GM21619 (cell line): ENCODE data around the gene TBL1XR1.

ENCODE experiments used
- ATAC-seq: cut with Tn5 transposase; IDR thresholded peaks from one replicate; pipeline ENCODE4 v1.9.1; 2021; ENCODE audit not compliant: unreplicated experiment

TBL1XR1 gene

DNA sequence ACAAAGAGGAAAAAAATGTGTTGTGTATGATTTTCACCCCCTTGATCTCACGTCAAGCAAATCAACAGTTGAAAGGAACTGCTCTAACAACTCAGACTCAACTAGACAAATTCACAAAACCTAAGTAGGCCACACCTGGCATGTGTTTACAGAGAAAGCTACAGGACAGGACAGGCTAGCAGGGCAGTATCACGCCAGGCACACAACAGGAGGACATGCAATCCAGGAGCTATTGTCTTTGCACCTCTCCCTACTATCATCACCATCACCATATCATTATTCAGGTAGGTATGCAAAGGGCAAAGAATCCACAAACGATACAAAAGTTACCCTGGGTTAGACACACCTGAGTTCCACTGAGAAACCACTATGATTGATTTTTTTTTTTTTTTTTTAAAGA, 86.4 kb downstream of the TBL1XR1 start:
- no peak for ATAC-seq

DNA sequence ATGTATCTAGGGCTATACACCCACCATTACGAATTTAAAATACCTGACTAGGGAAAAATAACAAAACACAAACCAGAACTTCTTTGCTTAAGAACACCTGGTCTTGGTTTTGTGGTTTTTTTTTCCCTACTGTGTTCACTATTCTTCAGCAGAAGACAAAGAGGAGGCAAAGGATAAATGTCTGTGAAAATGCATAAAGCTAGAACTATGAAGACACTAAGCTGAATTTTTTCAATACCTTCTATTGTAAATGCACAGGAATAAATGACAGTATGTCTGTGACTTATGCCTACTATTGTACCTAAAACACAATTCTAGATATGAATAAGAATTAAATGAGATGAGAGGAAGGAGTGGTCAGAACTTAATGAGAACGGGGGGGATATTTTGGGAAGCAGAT, 86.9 kb downstream of the TBL1XR1 start:
- ATAC-seq, result no peak

DNA sequence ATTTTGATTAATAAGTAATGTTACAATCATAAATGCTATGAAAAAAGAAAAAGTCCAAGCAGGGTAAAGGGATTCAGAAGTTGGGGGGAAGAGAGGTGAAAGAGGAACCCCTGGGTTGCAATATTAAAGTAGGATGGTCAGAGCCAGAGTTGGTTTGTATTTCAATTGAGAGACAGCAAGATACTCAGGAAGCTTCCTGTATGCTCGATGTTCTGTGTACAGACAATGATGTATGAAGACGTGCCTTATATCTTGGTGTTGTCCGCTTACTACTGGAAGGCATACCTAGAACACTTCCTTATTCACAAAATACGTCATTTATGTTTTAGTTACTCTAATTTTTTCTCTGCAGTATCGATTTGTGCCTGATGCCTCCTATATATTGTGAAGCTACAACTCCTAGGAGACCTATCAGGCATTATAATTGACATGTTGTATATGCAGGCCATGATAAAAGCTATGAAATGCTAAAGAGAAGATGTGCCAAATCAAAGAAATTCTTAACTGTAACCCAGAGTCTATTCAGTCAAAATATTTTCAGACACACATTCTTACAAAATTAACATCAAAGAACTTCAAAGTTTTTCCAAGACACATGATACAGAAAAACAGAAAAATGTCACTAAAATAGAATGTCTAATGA, 87.5 kb downstream of the TBL1XR1 start:
- ATAC-seq, result peak; percentile 43

DNA sequence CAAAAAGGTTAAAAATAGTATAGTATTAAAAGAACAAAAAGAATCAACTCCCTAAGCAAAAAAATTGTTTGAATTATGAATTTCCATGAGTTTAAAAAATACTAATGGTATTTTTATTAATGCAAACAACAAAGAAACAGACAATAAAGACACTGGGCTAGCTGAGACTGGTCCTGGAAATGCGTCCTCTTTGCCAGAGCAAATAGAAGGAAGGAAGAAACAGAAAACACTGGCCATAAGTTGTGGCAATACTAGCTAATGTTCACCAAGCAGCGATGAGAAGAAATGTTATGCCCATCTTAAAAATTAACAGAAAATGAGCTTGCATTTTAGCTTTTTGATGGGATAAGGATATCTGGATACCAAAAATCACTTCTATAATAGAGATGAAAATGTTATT, 88.6 kb downstream of the TBL1XR1 start:
- no peak for ATAC-seq

DNA sequence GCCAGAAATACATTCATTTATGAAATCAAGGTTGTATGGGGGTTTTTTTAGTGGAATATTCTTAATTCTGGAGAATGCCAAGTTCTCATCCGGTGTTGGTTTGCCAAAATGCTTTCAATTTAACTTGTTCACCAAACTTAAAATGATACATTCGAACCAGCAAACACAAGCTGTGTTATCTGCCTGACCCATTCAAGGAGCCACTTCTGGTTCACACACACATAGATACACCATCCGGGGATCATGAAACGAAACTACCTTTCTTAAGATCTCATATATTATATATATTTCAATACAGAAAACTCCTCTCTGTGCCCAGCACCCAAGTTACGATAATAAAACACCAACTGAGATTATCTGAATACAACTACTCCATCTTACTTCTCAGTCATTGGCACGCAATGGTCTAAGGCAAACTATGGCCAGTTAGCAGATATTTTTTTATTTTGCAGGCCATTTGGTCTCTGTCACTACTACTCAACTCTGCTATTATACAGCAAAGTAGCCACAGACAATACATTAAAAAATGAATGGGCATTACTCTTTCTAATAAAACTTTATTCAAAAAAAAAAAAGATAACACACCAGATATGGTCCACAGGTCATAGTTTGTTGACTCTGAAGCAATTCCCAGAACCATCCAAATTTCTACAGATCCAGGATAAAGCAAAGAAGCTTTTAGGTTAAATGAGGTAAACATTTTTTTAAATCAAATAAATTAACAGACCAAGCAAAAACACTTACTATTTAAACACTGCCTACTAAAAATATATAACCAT, 89.6 kb downstream of the TBL1XR1 start:
- no peak for ATAC-seq

DNA sequence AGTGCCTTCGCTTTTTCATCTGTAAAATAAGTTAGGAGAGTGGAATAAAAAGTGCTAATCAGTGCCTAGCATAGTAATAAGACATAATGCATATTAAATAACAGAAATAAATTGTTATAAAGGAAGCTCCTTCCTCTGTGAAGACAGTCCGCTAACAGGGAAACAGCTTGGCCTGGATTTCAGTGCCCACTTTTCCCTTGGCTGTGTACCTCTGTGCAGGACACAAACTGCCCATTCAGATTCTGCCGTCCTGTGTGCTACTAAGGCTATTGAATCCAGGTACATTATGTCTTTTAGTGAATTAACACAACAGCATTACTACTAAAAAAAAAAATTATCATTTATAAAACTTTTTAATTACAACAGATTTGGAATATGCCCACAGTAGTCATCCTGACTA, 90.7 kb downstream of the TBL1XR1 start:
- ATAC-seq, result no peak

DNA sequence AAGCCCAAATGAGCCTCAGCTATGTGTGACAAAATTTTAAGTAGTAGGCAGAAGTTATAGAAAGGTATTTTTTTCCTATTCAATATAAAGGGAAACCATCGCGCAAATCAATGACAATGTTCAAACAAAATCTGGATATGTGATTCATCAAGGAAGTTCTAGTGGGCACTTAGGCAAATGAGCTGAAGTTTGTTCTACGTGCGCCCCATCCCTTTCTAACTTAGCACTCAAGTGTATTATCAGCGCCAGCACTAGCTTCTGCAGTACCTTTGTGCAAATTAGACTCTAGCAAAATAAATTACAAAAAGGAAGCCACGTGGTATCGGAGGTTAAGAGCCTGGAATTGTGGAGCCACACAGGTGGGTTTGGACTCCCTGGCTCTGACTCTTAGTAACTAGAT, 91.1 kb downstream of the TBL1XR1 start:
- peak; percentile 55 for ATAC-seq

DNA sequence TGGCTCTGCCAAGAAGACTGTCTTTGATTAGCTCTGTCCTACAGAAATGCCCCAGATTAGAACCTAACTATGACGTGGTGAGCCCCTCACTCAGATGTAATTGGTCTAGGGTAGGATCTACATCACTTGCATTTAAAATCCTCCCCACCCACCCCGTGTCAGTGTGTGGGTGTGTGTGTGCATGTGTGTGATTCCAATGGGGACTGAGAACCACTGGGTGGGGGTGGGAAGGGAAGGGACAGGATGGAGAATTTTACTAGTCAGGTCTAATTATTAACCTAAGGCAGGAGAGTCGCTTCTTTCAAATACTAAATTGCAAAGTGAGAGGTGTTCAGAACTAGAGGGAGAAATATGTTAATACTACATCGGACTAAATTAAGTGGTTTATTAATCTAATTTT, 91.7 kb downstream of the TBL1XR1 start:
- no peak for ATAC-seq

DNA sequence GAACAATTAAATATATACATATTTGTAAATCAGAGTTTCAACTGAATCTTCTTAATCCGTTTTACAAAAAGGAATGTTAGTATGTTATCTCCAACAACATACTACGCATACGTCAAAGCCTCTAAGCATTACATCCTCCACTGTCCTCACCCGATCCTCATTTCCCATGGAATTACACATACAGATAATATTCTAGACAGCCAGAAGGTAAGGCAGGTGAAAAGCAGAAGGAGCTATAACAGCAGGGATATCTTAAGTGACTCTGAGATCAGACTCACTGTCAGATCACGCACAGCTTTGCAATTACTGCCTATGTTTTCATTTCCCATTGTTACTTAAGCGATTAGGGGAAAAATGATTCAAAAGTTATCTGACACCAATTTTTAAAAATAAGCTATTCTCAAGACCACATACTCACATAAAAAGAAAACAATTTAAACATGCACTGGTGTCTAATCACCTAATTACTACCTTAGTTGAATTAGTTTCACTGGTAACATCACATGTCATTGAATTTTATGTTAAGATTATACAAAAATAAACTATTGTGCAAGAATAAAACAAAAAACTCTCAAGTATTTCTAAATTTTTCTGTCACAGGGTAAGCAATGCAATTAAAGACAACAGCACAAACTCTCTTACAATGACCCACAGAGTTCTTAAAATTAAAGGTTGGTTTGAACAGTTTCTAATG, 92.8 kb downstream of the TBL1XR1 start:
- ATAC-seq, result no peak

DNA sequence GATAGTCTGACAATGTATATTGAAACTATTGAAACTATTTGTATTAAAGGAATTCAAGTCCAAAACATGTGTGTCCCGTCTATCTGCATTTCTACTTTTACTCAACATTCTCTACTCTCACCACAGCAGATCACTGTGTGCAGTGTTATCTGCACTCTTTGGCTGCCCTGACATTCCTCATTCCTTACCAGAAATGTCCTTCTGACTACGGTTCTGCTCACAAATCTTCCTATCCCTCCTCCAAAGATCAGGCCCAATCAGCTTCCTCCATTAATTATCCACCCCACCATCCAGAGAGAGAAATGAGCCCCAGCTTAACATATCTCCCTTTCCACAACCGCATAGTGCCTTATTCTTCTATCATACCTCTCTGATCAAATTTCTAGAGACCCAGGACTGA, 94.7 kb downstream of the TBL1XR1 start:
- ATAC-seq, result no peak

DNA sequence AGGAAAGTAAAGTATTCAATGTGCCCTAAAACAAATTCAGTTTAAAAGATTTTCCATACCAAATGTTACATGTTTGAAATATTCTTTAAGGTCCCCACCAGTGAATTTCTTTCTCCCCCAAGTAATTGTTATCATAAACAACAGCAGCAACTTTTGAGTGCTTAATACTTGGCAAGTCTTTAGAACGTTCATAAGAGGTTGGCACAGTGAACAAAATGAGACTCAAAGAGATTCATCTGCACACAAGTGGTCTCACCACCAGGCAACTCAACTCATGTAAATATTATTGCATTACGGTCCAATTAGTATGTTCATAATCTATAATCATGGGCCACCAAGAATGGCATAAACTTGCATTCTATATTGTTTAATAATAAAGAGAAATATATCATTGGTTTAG, 98.7 kb downstream of the TBL1XR1 start:
- ATAC-seq, result no peak

DNA sequence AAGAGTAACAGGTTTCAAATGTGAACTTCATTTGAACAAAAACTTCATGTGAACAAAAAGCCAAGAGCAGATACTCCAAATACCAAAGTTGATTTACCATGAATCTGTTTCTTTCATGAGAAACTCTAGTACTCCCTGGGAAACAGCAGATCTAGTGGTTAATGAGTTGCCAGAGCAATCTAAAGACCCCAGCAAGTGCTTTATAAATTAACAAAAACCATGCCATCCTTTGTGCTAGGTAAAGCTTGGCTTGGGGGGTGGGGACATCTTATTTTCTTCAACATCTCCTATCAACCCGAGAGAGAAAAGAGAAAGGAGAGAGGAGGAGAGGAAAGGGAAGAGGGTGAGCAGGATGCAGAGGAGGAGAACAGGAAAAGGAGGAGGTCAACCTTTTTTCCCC, 100.7 kb downstream of the TBL1XR1 start:
- ATAC-seq, result no peak

DNA sequence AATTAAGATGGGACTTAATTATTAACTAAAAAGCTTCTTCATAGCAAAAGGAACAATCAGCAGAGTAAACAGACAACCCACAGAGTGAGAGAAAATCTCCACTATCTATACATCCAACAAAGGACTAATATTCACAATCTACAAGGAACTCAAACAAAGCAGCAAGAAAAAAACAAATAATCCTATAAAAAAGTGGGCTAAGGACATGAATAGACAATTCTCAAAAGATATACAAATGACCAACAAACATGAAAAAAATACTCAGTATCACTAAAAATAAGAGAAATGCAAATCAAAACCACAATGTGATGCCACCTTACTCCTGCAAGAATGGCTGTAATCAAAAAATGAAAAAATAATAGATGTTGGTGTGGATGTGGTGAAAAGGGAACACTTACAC, 103.3 kb downstream of the TBL1XR1 start:
- no peak for ATAC-seq

DNA sequence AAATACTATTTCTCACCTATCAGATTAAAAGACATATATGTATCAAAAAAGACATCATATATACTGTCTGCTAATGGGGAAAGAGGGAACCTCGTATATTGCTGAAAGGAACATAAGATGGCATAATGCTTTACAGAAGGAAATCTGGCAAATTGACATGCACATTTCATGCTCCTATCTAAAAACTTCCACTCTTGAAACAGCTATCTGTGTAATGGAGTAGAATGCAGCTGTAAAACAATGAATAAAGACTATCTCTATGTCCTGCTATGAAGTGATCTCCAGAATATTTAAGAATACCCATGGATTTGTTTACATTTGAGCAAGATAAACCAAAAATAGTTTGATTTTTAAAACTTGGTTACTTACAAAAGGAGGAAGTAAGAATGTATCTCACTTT, 107.4 kb downstream of the TBL1XR1 start:
- ATAC-seq, result no peak

DNA sequence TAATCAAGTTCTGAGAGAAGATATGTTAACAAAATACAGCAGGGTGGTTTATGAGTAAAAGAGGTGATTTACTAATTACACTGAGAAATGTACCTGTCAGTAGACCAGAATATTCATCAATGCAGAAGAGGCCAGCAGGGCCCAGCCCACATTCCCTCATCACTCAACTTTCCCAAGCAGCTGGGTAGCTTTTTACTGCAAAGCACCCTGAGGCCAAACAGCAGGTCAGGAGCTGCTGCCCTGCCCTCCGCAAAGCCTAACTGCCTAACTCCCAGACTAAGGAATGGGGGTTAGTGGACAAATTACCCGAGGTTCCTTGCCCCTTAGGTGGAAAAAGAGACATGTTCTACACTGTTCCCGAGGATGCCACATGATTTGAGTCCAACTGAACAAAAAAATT, 108.2 kb downstream of the TBL1XR1 start:
- no peak for ATAC-seq

DNA sequence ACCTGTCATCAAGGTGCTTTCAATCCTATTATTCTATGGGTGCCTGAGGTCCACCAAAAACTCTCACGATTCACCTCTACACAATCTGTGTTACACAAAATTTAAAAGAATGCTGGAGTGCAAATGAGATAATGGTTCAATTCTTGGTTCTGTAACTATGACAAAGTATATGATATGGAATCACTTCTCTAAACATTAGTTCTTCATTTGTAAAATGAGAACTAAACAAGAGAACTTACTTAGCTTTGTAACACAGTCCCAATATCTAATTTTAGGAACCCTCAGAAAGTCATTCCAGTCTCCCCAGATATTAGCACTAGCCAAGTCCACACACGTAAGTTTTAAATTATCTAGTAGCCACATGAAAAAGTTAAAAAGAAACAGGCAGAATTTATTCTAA, 111.5 kb downstream of the TBL1XR1 start:
- no peak for ATAC-seq

DNA sequence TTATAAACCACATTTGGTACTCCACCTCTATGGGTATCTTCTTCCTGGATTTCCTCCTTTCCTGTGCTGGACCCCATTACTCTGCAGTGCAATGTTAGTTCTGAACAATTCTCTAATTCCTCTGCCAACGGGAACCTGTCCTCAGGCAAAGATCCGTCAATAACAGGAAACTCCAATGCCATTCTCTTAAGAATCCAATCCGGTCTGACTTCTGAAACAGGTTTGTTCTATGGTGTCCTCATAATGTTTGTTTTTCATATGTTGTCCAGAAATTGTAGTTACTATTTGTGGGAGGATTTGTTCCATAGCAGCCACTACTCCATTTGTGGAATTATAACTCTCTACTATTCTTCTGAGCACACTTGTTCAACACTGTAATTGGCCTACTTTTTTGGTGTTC, 112.7 kb downstream of the TBL1XR1 start:
- ATAC-seq, result no peak

DNA sequence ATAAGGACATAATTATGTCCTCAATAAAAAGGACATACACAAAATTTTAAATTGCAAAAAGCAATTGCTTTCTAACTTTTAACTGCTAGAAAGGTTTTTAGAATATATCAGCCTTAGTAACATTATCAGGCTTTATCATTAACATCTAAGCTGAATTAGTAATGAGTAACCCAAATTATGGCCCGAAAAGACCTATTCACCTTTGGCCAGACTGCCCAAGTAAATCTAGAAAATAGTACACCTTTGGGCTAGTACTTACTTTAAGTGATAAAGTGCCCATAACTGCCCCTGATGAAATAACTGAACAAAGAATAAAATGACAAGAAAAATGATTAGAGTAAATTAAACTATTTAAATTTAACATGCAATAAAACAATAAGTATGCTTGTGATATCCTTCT, 117.2 kb downstream of the TBL1XR1 start:
- ATAC-seq, result no peak

DNA sequence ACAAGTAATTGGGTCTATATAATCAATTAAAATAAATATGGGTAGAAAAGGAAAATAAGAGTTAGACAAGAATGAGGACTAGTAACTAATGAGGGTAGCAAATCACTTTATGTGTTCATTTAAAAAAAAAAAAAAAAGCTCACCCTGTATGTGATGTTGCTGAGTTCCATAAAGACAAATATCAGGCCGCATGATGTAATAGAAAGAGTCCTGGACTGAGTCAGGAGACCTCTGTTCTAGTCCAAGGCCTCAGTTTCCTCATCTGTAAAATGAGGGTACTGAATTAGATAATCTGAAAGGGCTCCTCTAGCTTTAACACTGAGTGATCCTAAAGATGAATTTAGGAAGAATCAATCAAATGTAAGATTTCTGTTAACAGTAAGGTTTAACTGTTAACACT, 117.6 kb downstream of the TBL1XR1 start:
- no peak for ATAC-seq

DNA sequence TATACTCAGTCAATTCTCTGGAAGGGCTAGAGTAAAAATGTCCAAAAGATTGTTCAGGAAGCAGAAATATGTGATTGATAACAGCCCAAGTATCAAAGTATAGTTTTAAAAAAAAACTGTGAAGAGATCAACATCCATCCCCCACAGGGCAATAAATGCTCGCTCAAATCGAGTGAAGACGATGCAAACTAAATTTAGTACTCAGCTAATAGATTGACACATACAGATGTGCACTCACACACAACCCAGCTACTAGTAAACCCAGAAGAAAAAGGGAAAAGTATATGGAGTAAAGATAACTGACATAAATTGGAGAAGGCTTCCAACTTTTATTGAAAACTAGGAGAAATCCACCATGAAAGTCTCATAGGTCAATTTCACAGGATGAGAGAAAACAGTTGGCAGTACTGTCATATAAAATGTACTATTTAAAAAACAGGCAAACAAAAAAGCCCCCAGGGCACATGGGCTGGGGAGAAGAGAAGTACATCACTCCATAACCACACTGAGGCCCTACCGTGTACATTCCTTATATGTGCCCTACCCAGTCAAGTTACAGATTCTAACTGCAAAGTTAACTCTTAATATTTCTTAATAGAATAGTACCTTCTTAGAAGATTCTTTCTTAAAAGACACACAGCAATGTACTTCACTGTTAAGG, 125.7 kb downstream of the TBL1XR1 start:
- ATAC-seq, result no peak

DNA sequence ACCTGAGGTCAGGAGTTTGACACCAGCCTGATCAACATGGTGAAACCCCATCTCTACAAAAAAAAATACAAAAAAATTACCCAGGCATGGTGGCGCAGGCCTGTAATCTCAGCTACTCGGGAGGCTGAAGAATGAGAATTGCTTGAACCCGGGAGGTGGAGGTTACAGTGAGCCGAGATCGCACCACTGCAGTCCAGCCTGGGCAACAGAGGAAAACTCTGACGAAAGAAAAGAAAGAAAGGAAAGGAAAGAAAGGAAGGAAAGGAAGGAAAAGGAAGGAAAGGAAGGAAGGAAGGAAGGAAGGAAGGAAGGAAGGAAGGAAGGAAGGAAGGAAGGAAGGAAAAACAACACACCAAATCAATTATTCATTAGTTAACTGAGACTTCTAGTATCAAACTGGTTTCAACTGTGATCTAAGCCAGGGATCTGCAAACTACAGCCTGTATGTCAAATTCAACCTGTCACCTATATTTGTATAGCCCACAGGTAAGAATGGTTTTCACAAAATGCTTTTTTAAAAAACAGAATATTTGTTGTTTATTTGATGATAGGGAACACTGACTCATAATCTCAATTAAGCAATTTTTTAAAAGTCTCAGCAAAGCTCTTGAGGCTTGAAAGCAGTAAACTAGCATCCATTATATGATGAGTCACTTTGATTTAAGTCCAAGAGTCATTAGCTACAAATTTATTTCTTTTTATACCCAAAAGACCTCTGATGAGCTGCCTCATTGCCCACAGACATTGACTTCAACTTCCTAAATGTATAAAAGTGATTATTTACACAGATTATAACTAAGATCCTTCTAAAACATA, 127.6 kb downstream of the TBL1XR1 start:
- no peak for ATAC-seq
